H7 (cell line): ENCODE data around the gene LPCAT1. TPM values are rescaled to one million over a fixed set of nuclear protein-coding genes. Genes with fewer than 3 reads are reported as not detected.
"Not testable (repeated sequence)": the region's sequence is repeated elsewhere in the genome, so short reads cannot be mapped to it uniquely, and the experiment has no call there.

Source experiments
- DNase-seq: peaks from one replicate; pipeline ENCODE4 v3.0.0; 2012
- H3K27me3 ChIP-seq: 2 replicates; pipeline ENCODE4 v1.6.0; 2011; ENCODE audit warnings: mild to moderate bottlenecking, low read length; ENCODE audit not compliant: control insufficient read depth, insufficient read depth
- H3K36me3 ChIP-seq: replicated peaks from 2 replicates; pipeline ENCODE4 v1.5.1; 2011; ENCODE audit warnings: low read length; ENCODE audit not compliant: control insufficient read depth, insufficient read depth
- H3K4me3 ChIP-seq: 2 replicates; pipeline ENCODE4 v1.5.1; 2011; ENCODE audit warnings: low read depth, mild to moderate bottlenecking, control low read depth, low read length, moderate library complexity; ENCODE audit not compliant: insufficient read depth
- total RNA-seq: library from RNA; depleted of rRNA; stranded (reverse); fragments of >200 nt; shearing (Covaris generic); gene quantifications from 2 replicates; pipeline ENCODE4 v1.2.3, GENCODE V29; 2014

Gene LPCAT1
- total RNA-seq, 1 experiment from 2014 or later: 77.5 TPM

- DNase-seq: peak; percentile 86
- peaks cover 4% of the 10 kb centered on the region; the same call in 1 of the 2 replicates for H3K27me3 ChIP-seq
- H3K4me3 ChIP-seq: no peak overlapping the region
- H3K36me3 ChIP-seq: no peaks in the 10 kb centered on the region
These were observed 86.4 kb downstream of the LPCAT1 start for GRCh38 chr5:1437226-1437829.

- DNase-seq: peak; percentile 34
- Histone ChIP-seq H3K4me3 (no peak overlapping the region), H3K27me3 (peaks cover 3% of the 10 kb centered on the region; the same call in 1 of the 2 replicates), H3K36me3 (no peaks in the 10 kb centered on the region)
These were observed 87.1 kb downstream of the LPCAT1 start for GRCh38 chr5:1436681-1437080.

DNA sequence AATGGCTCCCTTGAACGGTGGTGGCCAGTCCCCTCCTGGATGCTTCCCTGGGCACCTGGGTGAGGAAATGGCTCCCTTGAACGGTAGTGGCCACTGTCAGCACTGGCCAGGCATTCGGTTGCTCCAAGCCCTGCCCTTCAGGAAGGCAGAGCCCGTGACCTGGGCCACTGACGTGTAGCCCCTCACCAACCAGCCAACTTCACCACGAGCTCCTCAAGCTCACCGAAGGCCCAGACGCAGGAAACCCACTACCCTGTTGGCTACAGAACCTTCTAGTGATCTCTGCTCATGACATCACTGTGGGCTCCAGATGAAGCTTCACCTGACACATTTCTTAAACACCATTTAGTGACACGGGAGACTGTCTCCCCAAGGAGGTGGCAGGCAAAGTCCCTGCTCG is 87.7 kb downstream of the LPCAT1 start:
- peak; percentile 23 for DNase-seq
- Histone ChIP-seq H3K36me3 (no peaks in the 10 kb centered on the region), H3K27me3 (peaks cover under 1% of the 10 kb centered on the region; the same call in 1 of the 2 replicates)

DNA sequence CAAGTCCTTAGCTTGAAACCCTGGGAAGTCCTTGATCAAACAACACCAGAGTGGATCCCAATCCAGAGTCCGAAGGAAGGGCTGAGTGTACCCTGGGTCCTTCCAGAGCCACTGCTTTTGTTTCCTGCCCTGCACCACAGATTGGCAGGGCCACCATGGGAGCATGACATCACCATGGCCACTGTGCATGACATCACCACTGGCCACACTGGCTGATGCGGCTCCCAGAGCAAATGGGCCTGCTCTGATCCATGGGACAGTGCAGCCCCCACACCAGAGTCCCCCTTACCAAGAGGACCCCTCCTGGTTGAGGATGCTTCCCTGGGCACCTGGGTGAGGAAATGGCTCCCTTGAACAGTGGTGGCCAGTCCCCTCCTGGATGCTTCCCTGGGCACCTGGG is 88.4 kb downstream of the LPCAT1 start:
- no peaks in the 10 kb centered on the region for H3K36me3 ChIP-seq
- DNase-seq: peak; percentile 11
- no peak overlapping the region for H3K4me3 ChIP-seq
- H3K27me3 ChIP-seq: no peaks in the 10 kb centered on the region; the same call in 1 of the 2 replicates

More for the DNA sequence above, 87.7 kb downstream of the LPCAT1 start:
- no peak overlapping the region for H3K4me3 ChIP-seq

DNA sequence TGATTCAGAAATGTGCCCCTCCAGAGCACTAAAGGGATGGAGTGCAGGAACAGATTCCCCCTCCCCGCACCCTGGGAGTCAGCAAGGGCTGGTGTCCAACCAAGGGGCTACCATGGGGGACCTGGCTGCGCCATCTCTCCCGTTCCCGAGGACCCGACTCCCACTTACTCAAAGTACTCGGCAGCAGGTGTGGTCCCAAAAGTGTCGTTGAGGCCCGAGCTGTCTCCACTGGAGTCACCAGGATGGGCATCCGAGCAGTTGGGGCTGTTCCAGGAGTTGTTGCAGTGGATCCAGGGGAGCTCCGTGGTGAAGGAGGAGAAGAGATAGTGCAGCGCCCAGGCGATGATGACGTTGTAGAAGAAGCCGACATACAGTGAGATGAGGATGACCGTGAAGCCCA is 91.5 kb downstream of the LPCAT1 start:
- Histone ChIP-seq H3K36me3 (no peaks in the 10 kb centered on the region), H3K27me3 (no peaks in the 10 kb centered on the region), H3K4me3 (no peak overlapping the region)
- peak; percentile 18 for DNase-seq

GRCh38 chr5:1431896-1432295 is 91.9 kb downstream of the LPCAT1 start:
- Histone ChIP-seq H3K4me3 (no peak overlapping the region), H3K36me3 (no peaks in the 10 kb centered on the region), H3K27me3 (no peaks in the 10 kb centered on the region)
- peak; percentile 29 for DNase-seq

DNA sequence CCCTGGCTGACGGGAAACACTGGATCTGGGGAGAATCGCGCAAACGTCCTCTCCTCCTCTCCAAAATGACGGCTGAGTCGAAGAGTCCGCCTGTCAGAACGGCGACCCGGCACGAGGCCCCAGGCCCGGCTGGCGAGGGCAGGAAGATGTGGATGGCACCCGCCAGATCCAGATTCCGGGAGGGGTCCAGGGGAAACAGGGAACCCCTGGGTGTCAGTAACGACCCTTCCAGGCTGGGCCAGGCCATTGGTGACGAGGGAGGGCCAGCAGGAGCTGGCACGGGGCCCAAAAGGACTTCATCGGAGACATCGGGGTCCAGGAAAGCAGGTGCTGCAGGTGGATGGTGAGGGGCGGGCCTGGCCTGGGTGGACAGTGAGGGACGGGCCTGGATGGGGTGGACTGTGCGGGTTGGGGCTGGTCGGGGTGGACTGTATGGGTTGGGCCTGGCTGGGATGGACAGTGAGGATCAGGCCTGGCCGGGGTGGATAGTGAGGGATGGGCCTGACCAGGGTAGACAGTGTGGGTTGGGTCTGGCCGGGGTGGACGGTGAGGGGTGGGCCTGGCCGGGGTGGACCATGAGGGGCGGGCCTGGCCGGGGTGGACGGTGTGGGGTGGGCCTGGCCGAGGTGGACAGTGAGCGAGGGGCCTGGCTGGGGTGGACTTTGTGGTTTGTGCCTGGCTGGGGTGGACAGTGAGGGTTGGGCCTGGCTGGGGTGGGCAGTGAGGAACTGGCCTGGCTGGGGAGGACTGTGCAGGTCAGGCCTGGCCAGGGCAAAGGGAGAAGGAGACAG is 92.5 kb downstream of the LPCAT1 start:
- Histone ChIP-seq H3K27me3 (no peaks in the 10 kb centered on the region), H3K4me3 (no peak overlapping the region), H3K36me3 (no peaks in the 10 kb centered on the region)
- peak; percentile 40 for DNase-seq

DNA sequence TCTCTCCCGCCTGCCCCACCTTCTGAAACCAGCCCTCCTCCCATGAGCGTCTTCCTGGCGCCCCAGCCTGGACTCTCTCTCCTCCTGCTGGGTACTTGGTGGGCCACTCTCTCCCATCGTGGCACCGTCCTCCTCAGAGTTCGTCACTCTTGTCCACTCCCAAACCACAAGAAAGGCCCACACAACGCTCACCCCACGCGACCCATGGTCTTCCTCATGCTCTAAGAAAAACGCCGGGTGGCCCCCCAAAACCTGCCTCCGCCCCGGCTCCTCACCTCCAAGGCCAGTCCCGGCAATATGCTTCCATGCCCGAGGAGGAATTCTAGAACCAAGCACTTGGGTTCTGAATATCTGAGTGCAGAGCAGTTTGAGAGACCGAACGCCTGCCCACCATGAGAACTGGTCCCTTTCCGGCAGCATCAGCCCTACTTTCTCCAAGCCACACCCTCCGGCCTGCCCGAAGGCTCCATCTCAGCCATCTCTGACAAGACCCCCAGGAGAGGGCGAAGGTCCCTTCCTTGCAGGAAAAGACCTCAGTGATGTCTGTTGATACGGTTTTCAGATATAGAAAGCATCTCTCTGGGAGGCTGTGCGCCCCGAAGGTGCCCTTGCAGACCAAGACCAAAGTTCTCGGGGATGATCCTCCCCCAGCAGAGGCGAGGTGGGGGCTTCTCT is 93.5 kb downstream of the LPCAT1 start:
- H3K4me3 ChIP-seq: no peak overlapping the region
- no peaks in the 10 kb centered on the region for H3K36me3 ChIP-seq
- DNase-seq: peak; percentile 31
- H3K27me3 ChIP-seq: no peaks in the 10 kb centered on the region

DNA sequence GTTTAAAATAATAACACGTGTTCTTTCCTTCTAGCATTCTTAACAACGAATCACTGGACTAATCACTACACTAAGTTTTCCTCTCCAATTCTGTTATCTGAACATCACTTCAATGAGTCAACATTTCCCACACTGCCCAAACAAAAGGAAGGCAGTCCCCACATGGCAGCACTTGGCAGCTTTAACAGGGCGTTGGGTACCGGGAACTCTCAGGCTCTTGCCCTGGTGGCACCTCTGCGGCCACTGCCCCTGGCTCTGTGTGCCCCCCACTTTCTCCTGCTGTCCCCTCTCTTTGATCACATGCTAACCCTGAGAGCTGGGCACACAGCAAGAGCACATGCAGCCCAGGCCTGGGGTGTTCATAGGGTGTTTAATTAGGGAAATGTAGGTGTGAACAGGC is 94.3 kb downstream of the LPCAT1 start:
- DNase-seq: peak; percentile 23
- Histone ChIP-seq H3K36me3 (no peaks in the 10 kb centered on the region), H3K4me3 (no peak overlapping the region), H3K27me3 (no peaks in the 10 kb centered on the region)

- DNase-seq: peak; percentile 23
- no peak overlapping the region for H3K4me3 ChIP-seq
- no peaks in the 10 kb centered on the region for H3K27me3 ChIP-seq
- H3K36me3 ChIP-seq: no peaks in the 10 kb centered on the region
These were observed 94.7 kb downstream of the LPCAT1 start for GRCh38 chr5:1429066-1429465.

- Histone ChIP-seq H3K27me3 (no peaks in the 10 kb centered on the region), H3K36me3 (no peaks in the 10 kb centered on the region), H3K4me3 (no peak overlapping the region)
- no peak for DNase-seq
These were observed 95.7 kb downstream of the LPCAT1 start for GRCh38 chr5:1428107-1428506.

DNA sequence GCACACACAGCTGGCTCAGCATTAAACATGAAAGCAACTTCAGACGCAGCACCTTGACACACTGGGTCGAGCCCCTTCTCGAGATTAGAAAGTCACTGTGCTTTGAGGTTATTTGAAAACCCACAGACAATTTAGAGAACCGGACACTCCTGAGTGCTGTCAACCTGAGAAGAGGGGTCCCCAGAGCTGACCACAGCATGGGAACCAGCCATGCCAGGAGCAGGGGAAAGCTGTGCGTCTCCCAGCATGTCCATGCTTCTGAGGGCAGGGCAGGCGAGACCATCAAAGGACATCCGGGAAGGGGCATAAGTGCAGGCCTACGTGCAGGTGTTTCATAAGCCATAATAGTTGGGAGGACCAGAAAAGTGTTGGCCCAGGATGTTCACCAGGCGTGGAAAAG is 99.0 kb downstream of the LPCAT1 start:
- Histone ChIP-seq H3K27me3 (no peaks in the 10 kb centered on the region), H3K36me3 (no peaks in the 10 kb centered on the region), H3K4me3 (no peak overlapping the region)
- no peak for DNase-seq

DNA sequence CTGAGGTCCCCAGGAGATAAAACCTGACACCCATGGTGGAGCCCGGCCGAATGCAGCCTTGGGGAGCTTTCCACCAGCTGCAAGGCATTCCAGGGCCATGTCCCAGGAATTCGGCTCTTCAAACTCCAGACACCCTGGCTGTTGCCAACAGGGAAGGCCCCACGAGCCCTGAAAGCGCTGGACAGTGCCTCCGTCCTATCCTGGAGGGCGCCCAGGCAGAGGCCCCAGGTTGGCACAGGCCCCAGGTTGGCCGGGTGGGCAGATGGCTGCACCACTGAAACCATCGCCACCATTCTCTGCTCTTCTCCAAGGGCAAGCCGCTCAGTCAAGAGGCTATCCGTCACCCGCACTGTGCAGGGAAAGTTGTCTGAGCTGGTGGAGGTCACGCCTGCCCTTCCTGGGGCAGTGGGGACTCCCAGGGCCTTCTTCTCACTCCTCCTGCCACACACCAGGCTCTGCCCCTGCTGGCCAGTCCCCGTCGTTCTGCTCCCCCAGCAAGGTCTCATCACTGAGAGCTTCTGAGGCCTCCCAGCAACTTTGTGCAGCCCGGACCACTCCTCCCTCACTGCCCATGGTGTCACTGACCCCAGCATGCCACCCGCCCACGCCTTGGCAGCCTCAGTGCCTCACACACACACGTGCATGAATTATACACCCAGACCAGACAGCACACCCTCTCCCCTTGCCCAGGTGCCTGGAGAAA is 99.7 kb downstream of the LPCAT1 start:
- H3K27me3 ChIP-seq: no peaks in the 10 kb centered on the region
- H3K36me3 ChIP-seq: no peaks in the 10 kb centered on the region
- H3K4me3 ChIP-seq: no peak overlapping the region
- no peak for DNase-seq

DNA sequence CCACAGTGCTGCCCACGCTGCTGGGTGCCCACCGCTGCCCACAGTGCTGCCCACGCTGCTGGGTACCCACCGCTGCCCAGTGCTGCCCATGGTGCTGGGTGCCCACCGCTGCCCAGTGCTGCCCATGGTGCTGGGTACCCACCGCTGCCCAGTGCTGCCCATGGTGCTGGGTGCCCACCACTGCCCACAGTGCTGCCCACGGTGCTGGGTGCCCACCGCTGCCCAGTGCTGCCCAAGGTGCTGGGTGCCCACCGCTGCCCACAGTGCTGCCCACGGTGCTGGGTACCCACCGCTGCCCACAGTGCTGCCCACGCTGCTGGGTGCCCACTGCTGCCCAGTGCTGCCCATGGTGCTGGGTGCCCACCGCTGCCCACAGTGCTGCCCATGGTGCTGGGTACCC is 101.2 kb downstream of the LPCAT1 start:
- not testable (repeated sequence) for H3K27me3 ChIP-seq, DNase-seq, H3K36me3 ChIP-seq

More for the DNA sequence above, 101.2 kb downstream of the LPCAT1 start:
- not testable (repeated sequence) for H3K4me3 ChIP-seq
